Stimulated activated CD4-positive, alpha-beta T cell treated with anti-CD3 and anti-CD28 coated beads, Interleukin-1b, Interleukin-23, amount 100 ng/mL, for 1 hour (primary cell): ENCODE measurements around the gene TCF7.
"Not testable (repeated sequence)": the region's sequence is repeated elsewhere in the genome, so short reads cannot be mapped to it uniquely, and the experiment has no call there.

ENCODE experiments used
- DNase-seq, 2 donors: peaks; one replicate each; pipeline ENCODE4 v3.0.0-alpha.2; 2020; ENCODE audit warnings: low read depth in 2 of 2

The TCF7 gene

DNA sequence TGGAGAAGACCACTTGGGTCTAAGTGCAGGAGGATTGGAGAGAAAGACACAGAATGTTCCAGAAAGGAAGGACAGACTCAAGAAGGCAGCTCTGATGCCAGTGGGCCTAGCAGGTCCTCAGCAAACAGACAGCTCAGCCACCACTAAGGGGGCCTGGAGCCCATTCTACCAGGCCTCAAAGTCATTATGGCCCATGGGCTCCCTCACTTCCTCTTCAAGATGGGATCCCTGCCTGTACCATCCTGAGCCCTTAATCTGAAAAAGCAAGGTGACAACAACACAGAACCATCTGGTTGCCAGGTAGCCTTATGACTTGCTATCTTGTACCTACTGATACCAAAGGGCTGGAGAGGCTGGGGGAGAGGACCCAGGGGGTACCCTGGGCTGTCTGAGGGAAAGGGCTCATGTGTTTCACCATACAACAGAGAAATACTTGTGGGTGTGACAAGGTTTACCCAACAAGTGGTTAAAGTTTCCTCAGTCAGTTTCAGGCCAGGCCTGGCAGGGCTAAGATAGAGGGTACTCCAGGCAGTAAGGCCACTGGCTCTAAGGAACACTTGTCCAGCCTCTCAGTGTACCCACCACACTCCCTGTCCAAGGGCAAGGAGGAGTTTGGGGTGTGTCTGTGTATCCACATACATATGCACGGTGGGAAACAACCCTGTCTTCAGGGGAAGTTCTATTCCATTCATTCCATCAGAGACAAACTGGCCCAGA lies 30.7 kb downstream of the TCF7 start:
- no peak for DNase-seq

DNA sequence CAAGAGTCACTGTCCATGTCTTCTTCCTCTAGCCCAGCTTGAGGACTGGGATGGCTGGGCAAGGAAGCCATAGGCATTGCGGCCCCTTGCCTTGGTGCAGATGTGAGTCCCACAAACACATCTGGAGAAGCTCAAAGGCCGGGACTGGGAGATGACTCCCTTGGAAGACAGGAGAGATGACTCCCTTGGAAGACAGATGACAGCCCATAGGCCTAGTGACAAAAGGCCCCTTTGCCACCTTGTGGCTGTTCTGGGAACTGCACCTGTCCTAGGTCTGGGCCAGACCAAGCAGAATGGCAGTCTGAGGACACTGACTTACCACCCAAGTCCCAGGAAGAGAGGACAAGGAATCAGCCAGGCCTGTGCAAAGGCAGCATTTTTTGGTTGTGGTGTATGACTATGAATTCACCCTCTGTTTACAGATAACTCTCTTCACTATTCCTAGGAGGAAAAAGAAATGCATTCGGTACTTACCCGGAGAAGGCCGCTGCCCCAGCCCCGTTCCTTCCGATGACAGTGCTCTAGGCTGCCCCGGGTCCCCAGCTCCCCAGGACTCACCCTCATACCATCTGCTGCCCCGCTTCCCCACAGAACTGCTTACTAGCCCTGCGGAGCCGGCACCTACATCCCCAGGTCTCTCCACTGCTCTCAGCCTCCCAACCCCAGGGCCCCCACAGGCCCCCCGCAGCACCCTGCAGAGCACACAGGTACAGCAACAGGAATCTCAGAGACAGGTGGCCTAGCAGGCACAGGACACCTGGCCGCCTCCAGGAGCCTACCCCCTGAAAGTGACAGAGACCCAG lies 31.5 kb downstream of the TCF7 start:
- DNase-seq, result peak; percentile 60 to 81

DNA sequence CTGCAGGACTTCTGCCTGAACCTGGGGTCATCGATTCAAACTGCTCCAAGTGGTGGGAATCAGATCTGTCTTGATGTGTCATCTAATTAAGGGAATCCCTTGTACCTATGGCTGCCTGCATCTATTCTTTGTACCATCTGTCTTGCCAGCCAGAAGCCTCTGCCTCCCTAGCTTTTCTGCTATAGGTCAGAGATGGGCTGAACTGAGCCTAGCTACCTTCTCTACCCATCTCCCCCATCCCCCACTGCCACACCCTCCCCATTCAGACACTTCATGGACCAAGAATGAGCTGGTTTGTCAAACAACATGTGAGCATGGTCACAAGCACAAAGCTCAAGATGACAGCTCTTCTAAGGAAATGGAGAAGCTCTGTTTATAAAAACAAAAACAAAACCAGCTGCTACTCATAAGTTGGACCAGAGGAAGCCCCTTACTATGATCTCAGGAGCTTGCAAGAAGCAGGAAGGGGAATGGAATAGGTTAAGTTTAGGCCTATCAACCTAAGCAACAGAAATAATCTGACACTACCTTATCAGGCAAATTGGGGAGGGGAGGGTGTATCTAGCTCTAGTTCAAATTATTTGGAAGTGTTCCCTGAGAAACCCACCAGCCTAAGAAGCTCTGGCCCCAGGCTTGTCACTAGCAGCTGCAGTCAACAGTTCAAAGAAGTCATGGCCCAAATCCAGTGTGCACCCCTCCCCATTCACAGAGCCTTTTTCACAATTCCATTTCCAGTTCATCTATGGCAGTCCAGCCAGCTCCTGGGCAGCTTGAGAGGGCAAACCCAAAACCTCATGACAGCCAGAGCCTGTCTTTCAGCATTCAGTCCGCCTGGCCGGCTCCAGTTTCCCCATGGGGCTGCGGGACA lies 32.4 kb downstream of the TCF7 start:
- DNase-seq, result no peak

DNA sequence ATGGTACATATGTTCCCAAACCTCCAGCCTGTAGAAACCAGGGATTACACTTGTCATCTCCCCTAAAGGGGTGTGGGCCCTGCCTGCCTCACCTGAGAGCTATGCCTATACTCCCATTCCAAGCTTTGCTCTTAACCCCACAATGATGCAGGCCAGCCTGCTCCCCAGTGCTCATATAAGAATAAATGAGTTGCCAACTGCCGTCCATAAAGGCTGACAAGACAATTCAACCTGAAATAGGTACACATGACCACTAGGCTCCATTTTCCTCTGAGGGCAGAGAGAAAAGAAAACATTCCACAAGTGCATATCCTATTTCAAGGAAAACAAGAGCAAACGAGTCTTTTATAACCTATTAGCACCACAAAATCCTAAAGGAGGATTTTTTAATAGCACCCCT lies 33.8 kb downstream of the TCF7 start:
- no peak for DNase-seq

DNA sequence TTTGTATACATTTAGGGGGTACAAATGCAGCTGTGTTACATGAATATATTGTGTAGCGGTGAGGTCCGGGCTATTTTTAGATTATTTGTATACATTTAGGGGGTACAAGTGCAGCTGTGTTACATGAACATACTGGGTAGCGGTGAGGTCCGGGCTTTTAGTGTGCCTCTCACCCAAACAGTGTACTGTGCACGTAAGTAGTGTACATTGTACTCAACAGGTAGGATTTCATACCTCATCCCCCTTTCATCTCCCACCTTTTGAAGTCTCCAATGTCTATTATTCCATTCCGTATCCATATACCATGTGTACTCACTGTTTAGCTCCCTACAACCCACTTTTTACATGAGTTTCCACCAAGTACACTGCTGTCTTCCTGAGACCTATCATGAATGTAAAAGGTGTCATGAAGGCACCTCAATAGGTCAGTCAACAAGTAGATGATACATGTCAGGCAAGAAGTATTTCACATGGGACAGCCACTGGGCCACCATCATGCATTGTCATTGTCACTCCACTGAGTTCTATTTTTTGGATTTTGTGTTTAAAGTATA lies 34.6 kb downstream of the TCF7 start:
- no peak for DNase-seq

DNA sequence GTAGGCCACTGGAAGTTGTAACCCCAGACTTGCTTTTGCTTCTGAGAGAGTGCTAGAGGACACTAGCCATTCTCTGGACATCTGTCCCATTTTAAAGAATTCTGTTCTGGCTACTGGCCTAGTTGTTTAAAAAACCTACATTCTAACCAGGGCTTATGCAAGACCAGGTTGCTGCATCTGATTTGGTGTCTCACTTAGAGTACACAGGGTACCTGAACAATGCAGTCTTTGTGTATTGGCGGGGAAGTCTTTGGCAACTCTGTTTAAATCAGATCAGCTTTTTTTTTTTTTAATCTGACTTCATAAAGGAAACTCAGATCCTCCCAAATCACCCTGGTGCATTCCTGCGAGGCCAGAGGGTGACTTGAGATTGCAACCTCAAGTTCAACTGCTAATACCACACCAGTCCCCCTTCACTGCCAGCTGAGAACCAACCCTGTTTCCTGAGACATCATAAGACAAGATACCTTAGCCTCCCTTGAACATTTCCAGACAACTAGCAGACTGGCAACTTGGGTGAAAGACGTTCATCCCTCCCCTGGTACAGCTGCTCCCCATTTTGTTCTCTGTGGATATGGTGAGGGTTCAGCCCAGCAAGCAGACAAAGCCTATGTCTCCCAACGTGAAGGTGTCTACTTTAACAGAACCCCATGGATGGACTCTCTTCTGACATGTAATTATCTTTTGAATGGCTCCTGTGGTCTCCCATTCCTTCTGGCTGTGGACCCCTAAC lies 35.3 kb downstream of the TCF7 start:
- no peak for DNase-seq

DNA sequence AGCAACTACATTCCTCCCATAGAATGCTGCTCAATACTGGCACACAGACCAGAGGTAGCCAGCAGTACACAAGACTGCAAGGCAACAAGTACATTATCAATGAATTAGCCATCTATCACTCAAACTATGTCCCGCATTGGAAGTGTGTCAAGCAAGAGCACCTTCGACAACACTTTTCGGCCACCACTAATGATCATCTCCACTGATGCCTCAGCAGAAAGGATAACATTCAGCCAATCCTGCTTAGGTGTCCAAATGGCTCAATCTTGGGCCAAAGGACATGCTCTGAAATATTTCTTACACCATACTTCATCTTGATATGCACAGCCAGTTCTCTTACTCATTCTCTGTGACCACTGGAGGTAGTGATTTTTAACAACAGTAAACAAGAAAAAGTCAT lies 37.2 kb downstream of the TCF7 start:
- no peak for DNase-seq

DNA sequence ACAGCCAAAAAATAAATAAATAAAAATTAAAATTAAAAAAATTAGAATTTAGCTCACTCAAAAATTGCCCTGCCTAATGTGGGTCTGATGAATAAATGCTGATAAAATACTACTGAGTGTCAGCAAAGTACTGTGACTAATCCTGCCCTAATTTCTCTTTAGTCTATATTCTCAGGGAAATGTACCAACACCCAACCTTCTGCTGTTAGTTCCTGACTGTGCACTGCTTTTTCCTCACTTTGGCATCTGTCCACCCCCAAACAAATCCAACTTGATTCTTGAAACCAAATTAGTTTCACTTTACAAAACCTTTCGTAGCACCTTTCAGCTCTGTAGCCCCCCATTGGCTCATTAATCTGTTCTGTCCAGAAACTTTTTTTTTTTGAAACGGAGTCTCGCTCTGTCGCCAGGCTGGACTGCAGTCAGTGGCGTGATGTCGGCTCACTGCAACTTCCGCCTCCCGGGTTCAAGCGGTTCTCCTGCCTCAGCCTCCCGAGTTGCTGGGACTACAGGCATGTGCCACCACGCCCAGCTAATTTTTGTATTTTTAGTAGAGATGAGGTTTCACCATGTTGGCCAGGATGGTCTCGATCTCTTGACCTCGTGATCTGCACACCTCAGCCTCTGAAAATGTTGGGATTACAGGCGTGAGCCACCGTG lies 37.8 kb downstream of the TCF7 start:
- not testable (repeated sequence) for DNase-seq

DNA sequence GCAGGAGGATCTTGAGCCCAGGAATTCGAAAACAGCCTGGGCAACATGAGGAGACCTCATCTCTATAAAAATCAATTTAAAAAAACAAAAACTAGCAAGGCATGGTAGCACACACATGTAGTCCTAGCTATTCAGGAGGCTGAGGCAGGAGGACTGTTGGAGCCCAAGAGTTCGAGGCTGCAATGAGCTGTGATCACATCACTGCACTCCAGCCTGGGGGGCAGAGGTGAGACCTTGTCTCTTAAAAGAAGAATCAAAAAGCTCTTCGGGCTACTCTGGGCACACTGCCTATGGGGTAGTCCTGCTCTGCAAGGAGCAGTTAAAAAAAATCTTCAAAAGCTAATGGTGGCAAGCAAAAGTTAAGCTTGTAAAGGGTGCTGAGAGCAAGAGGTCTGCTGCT lies 38.8 kb downstream of the TCF7 start:
- DNase-seq, result no peak

DNA sequence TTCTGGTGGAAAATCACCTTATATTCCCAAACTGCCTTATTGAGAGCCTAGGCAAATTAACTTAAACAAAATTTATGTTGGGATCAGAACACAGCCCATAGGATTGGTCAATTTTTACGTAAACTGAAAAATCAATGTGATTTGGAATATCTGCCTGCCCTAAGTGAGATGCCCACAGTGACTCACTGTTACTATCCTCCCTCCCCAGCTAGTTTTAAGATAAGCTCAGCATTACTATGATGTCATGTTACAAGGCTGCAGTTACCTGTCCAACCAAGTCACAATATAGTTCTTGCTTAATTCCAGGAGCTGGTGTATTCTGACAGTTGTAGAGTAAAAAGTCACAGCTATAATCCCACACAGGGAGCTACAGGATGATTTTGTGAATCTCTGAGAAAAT lies 39.2 kb downstream of the TCF7 start:
- no peak for DNase-seq

DNA sequence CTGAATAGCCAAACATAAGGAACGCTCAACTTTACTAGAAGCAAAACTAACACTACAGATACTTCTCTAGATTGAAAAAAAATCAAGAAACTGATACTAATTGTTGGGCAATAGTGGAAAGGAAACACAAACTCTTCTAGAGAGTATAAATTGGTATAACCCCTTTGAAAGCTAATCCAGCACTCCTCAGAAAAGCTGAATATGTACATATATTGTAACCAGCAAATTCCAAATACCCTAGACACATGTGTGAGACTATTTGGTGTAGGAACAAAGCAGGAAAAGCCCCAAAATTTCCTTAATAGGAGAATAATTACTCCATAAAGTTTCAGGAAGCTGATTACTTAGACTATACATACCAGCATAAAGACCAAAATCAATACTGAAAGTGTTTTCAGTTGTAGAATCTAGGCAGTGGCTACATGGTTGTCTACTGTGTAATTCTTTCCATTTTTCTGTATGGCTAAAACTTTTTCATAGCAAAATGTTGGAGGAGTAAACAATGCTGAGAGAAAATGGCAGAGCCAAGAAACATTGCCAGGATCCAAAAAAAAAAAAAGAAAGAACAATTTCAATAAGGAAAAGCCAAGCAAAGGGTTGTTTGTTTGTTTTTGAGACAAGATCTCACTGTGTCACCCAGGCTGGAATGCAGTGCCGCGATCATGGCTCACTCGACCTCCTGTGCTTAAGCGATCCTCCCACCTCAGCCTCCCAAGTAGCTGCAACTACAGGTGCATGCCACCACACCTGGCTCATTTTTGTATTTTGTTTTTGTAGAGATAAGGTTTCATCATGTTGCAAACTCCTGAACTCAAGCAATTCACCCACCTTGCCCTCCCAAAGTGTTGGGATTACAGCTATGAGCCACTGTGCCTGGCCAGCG lies 47.3 kb downstream of the TCF7 start:
- DNase-seq, result no peak

DNA sequence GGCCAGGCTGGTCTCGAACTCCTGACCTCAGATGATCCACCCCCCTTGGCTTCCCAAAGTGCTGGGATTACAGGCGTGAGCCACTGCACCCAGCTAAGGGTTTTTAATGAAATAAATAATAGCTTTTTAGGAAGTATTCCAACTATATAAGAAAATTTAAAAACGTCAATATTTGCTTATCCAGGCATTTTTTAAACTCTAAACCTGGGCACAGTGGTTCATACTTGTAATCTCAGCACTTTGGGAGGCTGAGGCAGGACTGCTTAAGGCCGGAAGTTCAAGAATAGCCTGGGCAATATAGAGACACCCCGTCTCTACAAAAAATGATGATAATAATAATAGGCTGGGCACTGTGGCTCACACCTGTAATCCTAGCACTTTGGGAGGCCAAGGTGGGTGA lies 48.1 kb downstream of the TCF7 start:
- DNase-seq, result no peak

DNA sequence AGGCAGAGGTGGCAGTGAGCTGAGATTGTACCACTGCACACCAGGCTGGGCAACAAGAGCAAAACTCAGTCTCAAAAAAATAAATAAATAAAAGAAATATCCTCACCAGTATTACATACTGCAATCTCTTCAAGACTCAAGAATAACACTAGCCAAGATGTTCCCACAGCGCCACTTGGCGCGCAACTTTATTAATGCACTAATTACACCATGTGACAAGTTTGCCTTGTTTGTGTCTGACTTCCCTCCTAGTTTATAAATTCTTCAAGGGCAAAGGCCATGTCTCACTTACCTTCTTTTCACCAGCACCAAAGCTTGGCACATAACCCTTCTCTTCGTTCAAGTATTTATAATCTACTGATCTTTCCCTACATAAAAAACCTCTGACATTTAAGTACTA lies 57.5 kb downstream of the TCF7 start:
- DNase-seq, result no peak

DNA sequence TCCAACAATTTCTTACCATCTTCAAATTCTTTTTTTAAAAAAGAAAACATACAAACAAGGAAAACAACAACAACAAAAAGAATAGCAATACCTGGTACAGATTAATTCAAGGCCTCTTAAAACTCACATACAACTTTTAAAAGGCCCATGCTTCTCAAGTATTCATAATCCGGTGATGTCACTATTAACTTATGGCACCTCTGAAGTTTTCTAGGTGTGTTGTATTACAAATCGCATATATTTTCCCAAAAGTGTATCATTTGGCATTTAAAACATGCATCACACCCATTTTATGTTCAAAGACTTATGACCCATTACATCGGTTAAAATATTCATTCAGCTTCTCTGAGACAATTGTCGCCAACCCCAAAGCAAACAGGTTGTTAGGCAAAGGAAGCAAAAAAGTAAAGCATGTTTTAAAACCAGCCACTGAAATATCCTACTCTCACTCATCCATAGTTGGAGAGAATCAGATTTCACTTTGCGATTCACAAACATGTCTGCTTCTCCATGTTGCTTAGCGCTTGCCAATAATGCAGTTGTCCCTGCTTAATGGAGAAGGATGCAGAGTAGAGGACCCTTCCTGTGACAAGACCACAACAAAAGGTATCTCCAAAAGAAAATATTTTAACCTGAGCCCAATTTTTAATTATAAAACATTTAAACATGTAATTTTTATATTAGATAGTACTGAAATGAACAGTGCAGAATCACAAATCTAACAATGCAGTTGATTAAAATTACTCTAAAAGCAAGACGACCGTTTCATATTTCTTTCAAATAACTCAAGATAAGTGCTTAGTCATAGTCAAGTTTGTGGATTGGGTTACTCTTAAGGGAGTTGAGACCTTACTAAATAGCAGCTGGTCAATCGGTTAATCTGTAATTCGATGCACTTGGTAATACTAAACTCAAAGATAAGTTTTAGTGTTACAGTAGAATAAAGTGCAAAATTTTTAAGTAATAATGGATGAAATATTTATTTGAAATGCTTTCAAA lies 60.7 kb downstream of the TCF7 start:
- DNase-seq, result no peak

DNA sequence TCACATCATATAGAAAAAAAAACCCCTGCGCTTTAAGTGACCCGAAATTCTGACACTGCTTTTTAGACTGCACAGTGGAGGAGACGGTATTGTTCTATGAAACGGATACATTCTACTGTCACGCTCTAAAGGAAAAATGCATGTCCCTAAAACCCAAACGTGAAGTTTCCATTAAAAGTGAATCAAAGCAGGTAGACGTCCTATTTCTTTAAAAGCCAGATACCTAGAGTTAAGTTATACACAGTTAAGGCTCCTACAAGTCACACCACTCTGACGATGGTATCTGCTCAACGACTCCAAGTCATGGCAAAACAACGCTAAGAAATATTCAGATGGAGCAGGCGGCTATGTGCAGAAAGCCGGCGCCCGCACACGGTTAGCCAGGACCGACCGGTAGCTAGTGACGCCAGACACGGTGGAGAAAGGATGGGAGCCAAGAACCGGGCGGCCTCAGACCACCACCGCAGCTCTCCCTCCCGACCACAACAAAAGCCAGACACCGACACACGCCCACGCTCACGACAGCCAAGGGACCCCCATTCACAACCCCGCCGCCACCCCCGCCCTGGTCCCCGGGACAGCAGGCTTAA lies 61.5 kb downstream of the TCF7 start:
- no peak for DNase-seq

DNA sequence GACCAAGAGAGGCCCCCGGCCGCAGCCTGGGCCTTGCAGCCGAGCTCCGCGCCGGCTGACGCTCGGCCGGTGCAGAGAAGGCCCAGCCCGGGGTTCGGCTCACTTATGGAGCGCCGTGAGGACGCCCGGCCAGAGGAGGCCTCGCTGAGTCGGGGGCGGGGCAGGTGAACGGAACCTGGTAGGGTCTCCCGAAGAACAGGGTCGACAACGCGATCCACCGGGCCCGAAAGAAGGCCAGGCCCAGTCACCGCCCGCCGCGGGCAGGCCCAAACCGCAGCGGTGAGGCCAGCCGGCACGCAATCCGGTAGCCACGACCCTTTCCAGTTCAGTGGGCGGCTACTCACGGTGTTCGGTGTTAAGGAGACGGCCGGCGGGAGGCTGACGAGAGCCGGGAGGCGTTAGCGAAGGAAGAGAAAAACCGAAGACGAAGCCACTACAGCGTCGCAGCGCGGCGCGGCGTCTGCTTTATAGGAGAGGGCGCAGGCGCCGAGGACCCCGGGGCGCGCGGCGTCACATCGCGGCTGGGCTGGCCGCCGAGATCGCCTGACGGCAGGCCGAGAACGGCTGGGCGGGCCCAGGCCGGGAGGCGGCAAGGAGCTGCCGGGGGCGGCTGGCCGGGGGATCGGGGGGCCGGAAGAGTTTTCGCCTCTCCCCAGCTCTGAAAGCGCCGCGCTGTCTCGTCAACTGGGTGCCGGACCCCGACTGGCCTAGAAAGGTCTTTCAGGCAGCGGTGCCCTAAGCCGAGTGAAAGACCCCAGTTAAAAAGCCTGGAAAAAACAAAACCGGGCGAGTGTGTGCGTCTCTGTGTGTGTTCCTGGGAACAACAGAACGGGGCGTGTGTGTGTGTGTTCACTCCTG lies 62.3 kb downstream of the TCF7 start, which contains the start of gene SKP1:
TSS of gene SKP1 (minus strand) at position 440 of the 858 bp plus-strand sequence. CDS start 2,928 bp downstream, outside the sequence.
- DNase-seq, result peak; percentile 51 to 63
